Gastroesophageal sphincter (tissue), 3 donors: Measurements from ENCODE around the gene NOP14.

Source experiments
- EP300 ChIP-seq: sonication (generic); formaldehyde crosslinking; IDR thresholded peaks from one replicate; pipeline ENCODE4 v1.6.1; 2017; ENCODE audit warnings: antibody characterized with exemption, mild to moderate bottlenecking
- TF ChIP-seq, protein P1 (sequence below), 4 experiments: fragments of 200-600 bp in 2 of 4; fragments of 450-650 bp in 2 of 4; sonication (generic) in 1 of 4; IDR thresholded peaks; one replicate each; pipeline ENCODE4 v1.5.1; 2017 to 2019; ENCODE audit warnings: antibody characterized with exemption in 4 of 4, mild to moderate bottlenecking in 2 of 4, moderate library complexity in 2 of 4

DNA sequence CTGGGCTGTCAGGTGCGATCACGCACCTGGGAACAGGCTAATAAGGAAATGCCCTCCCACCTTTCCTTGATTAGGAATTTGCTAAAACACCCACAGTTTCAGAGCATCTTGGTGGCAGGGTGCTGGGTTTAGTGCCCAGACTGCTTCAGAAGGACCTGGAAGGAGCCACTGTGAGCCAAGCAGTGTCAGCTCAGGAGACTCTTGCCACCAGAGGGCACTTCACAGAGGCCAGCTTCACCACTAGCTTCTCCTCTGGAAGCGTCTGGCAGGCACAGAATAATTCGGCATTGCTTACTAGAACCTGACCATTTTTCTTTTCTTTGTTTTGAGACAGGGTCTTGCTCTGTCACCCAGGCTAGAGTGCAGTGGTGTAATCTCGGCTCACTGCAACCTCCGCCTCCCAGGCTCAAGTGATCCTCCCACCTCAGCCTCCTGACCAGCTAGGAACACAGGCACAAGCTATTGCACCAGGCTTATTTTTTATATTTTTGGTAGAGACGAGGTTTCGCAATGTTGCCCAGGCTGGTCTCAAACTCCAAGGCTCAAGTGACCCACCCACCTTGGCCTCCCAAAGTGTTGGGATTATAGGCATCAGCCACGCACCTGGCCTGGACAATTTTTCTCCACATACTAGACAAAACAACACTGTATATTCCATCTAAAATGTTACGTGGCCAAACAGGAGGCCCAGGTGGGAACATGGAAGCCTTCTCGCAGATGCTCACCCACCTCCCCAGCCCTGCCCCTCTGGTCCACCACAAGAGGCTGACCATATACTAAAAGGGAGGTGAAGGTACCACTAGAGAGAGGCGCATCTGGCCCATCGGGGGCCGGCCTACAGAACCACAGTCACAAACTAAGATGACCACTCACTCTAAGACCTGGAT lies 14.1 kb downstream of the NOP14 start:
- TF ChIP-seq, protein P1, sequence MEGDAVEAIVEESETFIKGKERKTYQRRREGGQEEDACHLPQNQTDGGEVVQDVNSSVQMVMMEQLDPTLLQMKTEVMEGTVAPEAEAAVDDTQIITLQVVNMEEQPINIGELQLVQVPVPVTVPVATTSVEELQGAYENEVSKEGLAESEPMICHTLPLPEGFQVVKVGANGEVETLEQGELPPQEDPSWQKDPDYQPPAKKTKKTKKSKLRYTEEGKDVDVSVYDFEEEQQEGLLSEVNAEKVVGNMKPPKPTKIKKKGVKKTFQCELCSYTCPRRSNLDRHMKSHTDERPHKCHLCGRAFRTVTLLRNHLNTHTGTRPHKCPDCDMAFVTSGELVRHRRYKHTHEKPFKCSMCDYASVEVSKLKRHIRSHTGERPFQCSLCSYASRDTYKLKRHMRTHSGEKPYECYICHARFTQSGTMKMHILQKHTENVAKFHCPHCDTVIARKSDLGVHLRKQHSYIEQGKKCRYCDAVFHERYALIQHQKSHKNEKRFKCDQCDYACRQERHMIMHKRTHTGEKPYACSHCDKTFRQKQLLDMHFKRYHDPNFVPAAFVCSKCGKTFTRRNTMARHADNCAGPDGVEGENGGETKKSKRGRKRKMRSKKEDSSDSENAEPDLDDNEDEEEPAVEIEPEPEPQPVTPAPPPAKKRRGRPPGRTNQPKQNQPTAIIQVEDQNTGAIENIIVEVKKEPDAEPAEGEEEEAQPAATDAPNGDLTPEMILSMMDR (IDR thresholded peaks at IDR 0.05), result peak in 1 of 4 experiments; percentile 38
- no peak for TF ChIP-seq EP300
